Measurements from ENCODE around the gene FADS2.

DNA sequence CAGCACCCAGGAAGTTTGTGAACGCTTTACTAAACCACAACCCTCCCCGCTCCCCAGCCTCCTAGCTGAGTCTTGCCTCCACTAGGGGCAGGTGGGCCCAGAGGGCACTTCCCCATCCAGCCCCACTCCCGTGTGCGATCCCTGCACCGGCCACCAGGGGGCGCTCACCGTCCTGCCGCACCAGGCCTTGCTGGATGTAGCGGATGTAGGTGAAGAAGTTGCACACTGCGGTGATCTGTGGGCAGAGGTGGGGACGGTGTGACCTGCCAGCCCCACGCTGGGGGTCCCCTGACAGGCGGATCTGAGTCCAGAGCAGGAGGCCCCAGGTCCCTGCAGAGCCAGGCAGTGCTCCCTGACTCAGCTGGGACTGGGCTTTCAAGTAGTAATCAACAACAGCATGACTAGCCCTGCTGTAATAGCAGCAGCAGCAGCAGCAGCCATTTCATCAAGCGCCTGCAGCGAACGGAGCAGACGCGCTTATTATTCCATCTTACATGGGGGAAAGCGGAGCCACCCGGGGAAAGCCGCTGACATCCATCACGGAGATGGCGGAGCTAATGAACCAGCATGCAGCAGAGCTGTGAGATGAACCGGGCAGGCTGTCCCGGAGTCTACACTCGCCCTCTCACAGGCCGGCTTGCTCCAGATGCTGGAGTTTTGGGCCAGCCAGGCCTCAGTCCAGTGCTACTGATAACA, 71.2 kb downstream of the FADS2 start:
- TF ChIP-seq ZNF8 (CRISPR knock-in tag; IDR thresholded peaks at IDR 0.05) = no peak
- no peak for TF ChIP-seq ZNF565 (CRISPR knock-in tag; conservative IDR thresholded peaks at IDR 0.05; ENCODE audit: low read depth)
- TF ChIP-seq ARNTL (CRISPR knock-in tag; IDR thresholded peaks at IDR 0.05; ENCODE audit: borderline replicate concordance, low read depth) = no peak
- TF ChIP-seq, protein P1, sequence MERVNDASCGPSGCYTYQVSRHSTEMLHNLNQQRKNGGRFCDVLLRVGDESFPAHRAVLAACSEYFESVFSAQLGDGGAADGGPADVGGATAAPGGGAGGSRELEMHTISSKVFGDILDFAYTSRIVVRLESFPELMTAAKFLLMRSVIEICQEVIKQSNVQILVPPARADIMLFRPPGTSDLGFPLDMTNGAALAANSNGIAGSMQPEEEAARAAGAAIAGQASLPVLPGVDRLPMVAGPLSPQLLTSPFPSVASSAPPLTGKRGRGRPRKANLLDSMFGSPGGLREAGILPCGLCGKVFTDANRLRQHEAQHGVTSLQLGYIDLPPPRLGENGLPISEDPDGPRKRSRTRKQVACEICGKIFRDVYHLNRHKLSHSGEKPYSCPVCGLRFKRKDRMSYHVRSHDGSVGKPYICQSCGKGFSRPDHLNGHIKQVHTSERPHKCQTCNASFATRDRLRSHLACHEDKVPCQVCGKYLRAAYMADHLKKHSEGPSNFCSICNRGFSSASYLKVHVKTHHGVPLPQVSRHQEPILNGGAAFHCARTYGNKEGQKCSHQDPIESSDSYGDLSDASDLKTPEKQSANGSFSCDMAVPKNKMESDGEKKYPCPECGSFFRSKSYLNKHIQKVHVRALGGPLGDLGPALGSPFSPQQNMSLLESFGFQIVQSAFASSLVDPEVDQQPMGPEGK (CRISPR knock-in tag; IDR thresholded peaks at IDR 0.05; ENCODE audit: borderline replicate concordance) = no peak
- TF ChIP-seq ISL1 (CRISPR knock-in tag; IDR thresholded peaks at IDR 0.05) = no peak
- TF ChIP-seq ZFP30 (CRISPR knock-in tag; IDR thresholded peaks at IDR 0.05) = no peak
